Chondrocyte (in vitro differentiated cells): ENCODE results near the gene MAGEC3. TPM values are rescaled to one million over a fixed set of nuclear protein-coding genes. Genes with fewer than 3 reads are reported as not detected.
"Not testable (repeated sequence)": the region's sequence is repeated elsewhere in the genome, so short reads cannot be mapped to it uniquely, and the experiment has no call there.

ENCODE experiments used
- DNase-seq: peaks from one replicate; pipeline ENCODE4 v3.0.0; 2021; ENCODE audit warnings: mixed read lengths, low spot score
- H3K27ac Mint-ChIP-seq: one replicate; pipeline ENCODE4 v1.8.0; 2021; ENCODE audit warnings: mild to moderate bottlenecking, moderate library complexity, mixed read lengths; ENCODE audit not compliant: unreplicated experiment
- H3K27me3 Mint-ChIP-seq: 2 replicates; pipeline ENCODE4 v1.8.0; 2021; ENCODE audit warnings: low read depth, mixed read lengths
- H3K36me3 Mint-ChIP-seq: 2 replicates; pipeline ENCODE4 v1.8.0; 2021; ENCODE audit warnings: low read depth, mixed read lengths
- H3K4me1 Mint-ChIP-seq: 2 replicates; pipeline ENCODE4 v1.8.0; 2021; ENCODE audit warnings: low read depth, mild to moderate bottlenecking, mixed read lengths
- H3K4me3 Mint-ChIP-seq: one replicate; pipeline ENCODE4 v1.8.0; 2021; ENCODE audit warnings: mild to moderate bottlenecking, moderate library complexity, mixed read lengths; ENCODE audit not compliant: unreplicated experiment
- H3K9me3 Mint-ChIP-seq: 2 replicates; pipeline ENCODE4 v1.8.0; 2021; ENCODE audit warnings: low read depth, mixed read lengths
- total RNA-seq: library from RNA; stranded (reverse); gene quantifications from 3 replicates; pipeline ENCODE4 v1.2.1, GENCODE V29; 2021
- TF ChIP-seq, protein P1 (sequence below): fragments of 200-600 bp; sonication (generic); IDR thresholded peaks from 2 replicates; pipeline ENCODE4 v1.5.0; 2021; ENCODE audit warnings: antibody characterized with exemption, mild to moderate bottlenecking, moderate library complexity

Gene MAGEC3
- total RNA-seq, 1 donor from 2014 or later, result not detected

DNA sequence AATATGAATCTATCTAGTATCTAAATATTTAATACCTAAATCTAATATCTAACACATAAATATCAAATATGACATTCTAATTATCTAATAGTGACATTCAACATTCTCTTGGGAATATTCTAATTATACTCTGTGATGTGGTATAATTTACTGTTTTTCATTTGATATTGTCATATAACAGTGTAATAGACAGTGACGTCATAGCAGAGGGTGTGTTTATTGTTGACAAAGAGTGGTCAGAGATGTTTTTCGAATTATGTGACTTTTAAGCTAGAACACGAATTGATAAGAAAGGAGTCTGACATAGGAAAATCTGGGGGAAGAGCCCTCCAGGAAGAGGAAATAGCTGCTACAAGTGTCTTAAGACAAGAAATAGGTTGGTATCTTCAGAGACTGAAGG, 5.9 kb upstream of the MAGEC3 start:
- Mint-ChIP-seq H3K27ac (no peak overlapping the region), H3K4me3 (no peak overlapping the region), H3K9me3 (peaks cover 22% of the 10 kb centered on the region), H3K4me1 (no peaks in the 10 kb centered on the region), H3K27me3 (peaks cover 2% of the 10 kb centered on the region), H3K36me3 (no peaks in the 10 kb centered on the region)
- DNase-seq, result no peak
- TF ChIP-seq, protein P1, sequence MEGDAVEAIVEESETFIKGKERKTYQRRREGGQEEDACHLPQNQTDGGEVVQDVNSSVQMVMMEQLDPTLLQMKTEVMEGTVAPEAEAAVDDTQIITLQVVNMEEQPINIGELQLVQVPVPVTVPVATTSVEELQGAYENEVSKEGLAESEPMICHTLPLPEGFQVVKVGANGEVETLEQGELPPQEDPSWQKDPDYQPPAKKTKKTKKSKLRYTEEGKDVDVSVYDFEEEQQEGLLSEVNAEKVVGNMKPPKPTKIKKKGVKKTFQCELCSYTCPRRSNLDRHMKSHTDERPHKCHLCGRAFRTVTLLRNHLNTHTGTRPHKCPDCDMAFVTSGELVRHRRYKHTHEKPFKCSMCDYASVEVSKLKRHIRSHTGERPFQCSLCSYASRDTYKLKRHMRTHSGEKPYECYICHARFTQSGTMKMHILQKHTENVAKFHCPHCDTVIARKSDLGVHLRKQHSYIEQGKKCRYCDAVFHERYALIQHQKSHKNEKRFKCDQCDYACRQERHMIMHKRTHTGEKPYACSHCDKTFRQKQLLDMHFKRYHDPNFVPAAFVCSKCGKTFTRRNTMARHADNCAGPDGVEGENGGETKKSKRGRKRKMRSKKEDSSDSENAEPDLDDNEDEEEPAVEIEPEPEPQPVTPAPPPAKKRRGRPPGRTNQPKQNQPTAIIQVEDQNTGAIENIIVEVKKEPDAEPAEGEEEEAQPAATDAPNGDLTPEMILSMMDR, result no peak

DNA sequence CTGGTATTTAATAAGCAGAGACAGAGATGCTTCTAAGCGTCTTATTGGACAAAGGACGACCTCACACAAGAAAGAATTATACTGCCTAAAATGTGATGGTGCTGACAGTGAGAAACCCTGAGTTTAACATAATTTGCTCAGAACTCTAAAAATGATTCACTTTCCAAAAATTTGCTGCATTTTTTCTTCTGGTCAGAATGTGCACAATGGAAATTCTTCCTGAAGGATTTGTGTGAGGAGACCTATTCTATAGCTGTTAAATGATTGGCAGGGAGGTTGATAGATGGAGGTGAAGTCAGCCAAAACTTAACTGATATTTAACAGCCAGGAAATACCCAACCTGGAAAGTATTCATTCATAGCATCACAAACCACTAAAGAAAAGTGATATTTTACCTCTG, 1.7 kb downstream of the MAGEC3 start:
- no peaks in the 10 kb centered on the region for H3K4me1 Mint-ChIP-seq
- no peak overlapping the region for H3K27ac Mint-ChIP-seq
- no peak overlapping the region for H3K4me3 Mint-ChIP-seq
- H3K36me3 Mint-ChIP-seq, result no peaks in the 10 kb centered on the region
- TF ChIP-seq, protein P1, result no peak
- H3K9me3 Mint-ChIP-seq, result peaks cover 32% of the 10 kb centered on the region
- H3K27me3 Mint-ChIP-seq, result no peaks in the 10 kb centered on the region
- no peak for DNase-seq

DNA sequence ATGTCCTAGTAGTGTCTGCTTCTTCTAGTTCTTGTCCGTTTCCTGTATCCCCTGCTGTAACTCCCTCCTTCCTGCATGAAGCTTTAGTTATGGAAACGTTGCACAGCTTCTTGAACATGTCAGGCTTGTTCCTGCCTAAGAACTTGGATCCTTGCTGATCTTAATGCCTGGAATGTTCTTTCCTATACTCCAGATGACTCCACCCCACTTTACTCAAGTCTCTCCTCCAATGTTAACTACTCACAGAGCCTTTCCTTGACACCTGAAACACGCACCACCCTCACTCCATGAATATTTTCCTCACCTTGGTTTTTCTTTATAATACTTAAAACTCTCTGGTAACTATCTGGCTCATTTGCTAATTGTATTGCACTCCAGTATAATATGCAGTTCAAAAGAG, 19.4 kb downstream of the MAGEC3 start:
- H3K36me3 Mint-ChIP-seq, result no peaks in the 10 kb centered on the region
- H3K27ac Mint-ChIP-seq, result no peak overlapping the region
- no peaks in the 10 kb centered on the region for H3K27me3 Mint-ChIP-seq
- TF ChIP-seq, protein P1, result no peak
- no peak for DNase-seq
- H3K9me3 Mint-ChIP-seq, result peaks cover 27% of the 10 kb centered on the region
- H3K4me3 Mint-ChIP-seq, result no peak overlapping the region
- no peaks in the 10 kb centered on the region for H3K4me1 Mint-ChIP-seq

DNA sequence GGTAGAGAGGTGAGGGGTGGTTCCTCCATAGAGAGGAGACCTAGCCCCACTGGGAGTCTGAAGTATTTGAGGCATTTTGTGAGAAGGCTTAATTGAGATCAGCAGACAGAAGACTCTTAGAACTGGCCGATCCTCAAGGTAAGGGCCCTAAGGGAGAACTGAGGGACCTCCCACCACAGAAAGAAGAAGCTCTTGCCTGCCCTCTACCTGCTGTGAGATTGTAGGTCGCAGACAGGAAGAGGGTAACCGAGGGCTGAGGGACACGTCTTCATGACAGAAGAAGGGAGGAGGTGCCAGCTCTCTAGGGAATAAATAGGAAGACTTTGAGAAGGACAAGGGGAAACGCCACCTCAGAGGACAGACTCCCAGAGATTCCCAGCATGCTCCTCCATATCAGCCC, 41.5 kb downstream of the MAGEC3 start:
- DNase-seq, result no peak
- H3K4me1 Mint-ChIP-seq, result no peaks in the 10 kb centered on the region
- H3K4me3 Mint-ChIP-seq, result no peak overlapping the region
- H3K9me3 Mint-ChIP-seq, result peaks cover 19% of the 10 kb centered on the region
- H3K36me3 Mint-ChIP-seq, result no peaks in the 10 kb centered on the region
- TF ChIP-seq, protein P1, result no peak
- H3K27me3 Mint-ChIP-seq, result no peaks in the 10 kb centered on the region
- H3K27ac Mint-ChIP-seq, result no peak overlapping the region

DNA sequence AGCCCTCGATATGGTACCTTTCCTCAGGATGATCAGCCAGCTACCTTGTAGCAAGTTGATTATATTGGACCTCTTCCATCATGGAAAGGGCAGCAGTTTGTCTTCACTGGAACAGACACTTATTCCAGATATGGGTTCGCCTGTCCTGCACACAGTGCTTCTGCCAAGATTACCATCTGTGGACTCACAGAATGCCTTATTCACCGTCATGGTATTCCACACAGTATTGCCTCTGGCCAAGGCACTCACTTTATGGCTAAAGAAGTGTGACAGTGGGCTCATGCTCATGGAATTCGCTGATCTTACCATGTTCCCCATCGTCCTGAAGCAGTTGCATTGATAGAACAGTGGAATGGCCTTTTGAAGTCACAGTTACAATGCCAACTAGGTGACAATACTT, 50.7 kb downstream of the MAGEC3 start:
- H3K4me3 Mint-ChIP-seq, H3K36me3 Mint-ChIP-seq, H3K27me3 Mint-ChIP-seq, H3K27ac Mint-ChIP-seq, DNase-seq, H3K4me1 Mint-ChIP-seq: not testable (repeated sequence)
- peaks cover 46% of the 10 kb centered on the region for H3K9me3 Mint-ChIP-seq

DNA sequence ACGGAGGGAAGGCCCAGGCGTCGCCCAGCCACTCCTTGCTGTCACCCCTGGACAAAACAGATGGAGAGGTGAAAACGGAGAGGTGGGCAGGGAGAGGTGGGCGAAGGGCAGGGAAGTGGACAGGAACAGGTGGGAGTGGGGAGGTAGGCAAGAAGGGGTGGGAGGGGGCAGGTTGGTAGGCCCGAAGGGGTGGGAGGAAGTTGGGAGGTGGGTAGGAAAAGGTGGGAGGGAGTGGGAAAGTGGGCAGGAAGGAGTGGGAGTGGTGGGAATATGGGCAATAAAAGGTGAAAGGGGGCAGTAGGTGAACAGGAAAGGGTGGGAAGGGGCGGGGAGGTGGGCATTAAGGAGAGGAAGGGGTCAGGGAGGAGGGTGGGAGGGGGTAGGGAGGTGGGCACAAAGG, 56.6 kb downstream of the MAGEC3 start:
- no peak overlapping the region for H3K4me3 Mint-ChIP-seq
- TF ChIP-seq, protein P1, result no peak
- no peaks in the 10 kb centered on the region for H3K36me3 Mint-ChIP-seq
- H3K4me1 Mint-ChIP-seq, result no peaks in the 10 kb centered on the region
- H3K27me3 Mint-ChIP-seq, result no peaks in the 10 kb centered on the region
- H3K9me3 Mint-ChIP-seq, result peaks cover 37% of the 10 kb centered on the region
- no peak overlapping the region for H3K27ac Mint-ChIP-seq
- DNase-seq, result no peak
